GM23248 (cell line): ENCODE results near the gene DNAAF9. TPM values are rescaled to one million over a fixed set of nuclear protein-coding genes. Genes with fewer than 3 reads are reported as not detected.

Experiments
- DNase-seq: peaks from one replicate; pipeline ENCODE4 v3.0.0-alpha.2; 2015
- H2AFZ ChIP-seq: fragments of 200-600 bp; sonication (generic); 2 replicates; pipeline ENCODE4 v1.6.1; 2016; ENCODE audit warnings: antibody characterized with exemption
- H3F3A ChIP-seq: fragments of 200-600 bp; sonication (generic); 2 replicates; pipeline ENCODE4 v1.6.1; 2016; ENCODE audit warnings: mild to moderate bottlenecking, antibody characterized with exemption, mixed run types; ENCODE audit not compliant: insufficient read depth
- H3K27ac ChIP-seq: fragments of 200-600 bp; sonication (generic); 2 replicates; pipeline ENCODE4 v1.5.1; 2016; ENCODE audit warnings: mild to moderate bottlenecking
- H3K27me3 ChIP-seq: fragments of 200-600 bp; sonication (generic); replicated peaks from 2 replicates; pipeline ENCODE4 v1.6.1; 2016; ENCODE audit warnings: mild to moderate bottlenecking; ENCODE audit not compliant: insufficient read depth
- H3K36me3 ChIP-seq: fragments of 200-600 bp; sonication (generic); 2 replicates; pipeline ENCODE4 v1.6.1; 2016; ENCODE audit warnings: low read depth, mild to moderate bottlenecking
- H3K4me1 ChIP-seq: fragments of 200-600 bp; sonication (generic); 2 replicates; pipeline ENCODE4 v1.6.1; 2016; ENCODE audit warnings: mild to moderate bottlenecking; ENCODE audit not compliant: insufficient read depth
- H3K4me2 ChIP-seq: fragments of 200-600 bp; sonication (generic); one replicate; pipeline ENCODE4 v1.6.1; 2016; ENCODE audit warnings: mild to moderate bottlenecking; ENCODE audit not compliant: unreplicated experiment
- H3K4me3 ChIP-seq: fragments of 200-600 bp; sonication (generic); 2 replicates; pipeline ENCODE4 v1.5.1; 2016; ENCODE audit warnings: mild to moderate bottlenecking
- H3K79me2 ChIP-seq: fragments of 200-600 bp; sonication (generic); 2 replicates; pipeline ENCODE4 v1.6.1; 2016; ENCODE audit warnings: mild to moderate bottlenecking; ENCODE audit not compliant: insufficient read depth
- H3K9ac ChIP-seq: fragments of 200-600 bp; sonication (generic); 2 replicates; pipeline ENCODE4 v1.6.1; 2016; ENCODE audit warnings: mild to moderate bottlenecking
- H3K9me2 ChIP-seq: fragments of 200-600 bp; sonication (generic); 2 replicates; pipeline ENCODE4 v1.6.1; 2016; ENCODE audit warnings: mixed run types, mild to moderate bottlenecking, moderate library complexity; ENCODE audit not compliant: insufficient read depth
- H3K9me3 ChIP-seq: fragments of 200-600 bp; sonication (generic); one replicate; pipeline ENCODE4 v1.6.1; 2017; ENCODE audit warnings: low read depth
- H4K20me1 ChIP-seq: fragments of 200-600 bp; sonication (generic); 2 replicates; pipeline ENCODE4 v1.6.0; 2016; ENCODE audit not compliant: insufficient read depth
- EZH2 ChIP-seq: fragments of 200-600 bp; sonication (generic); IDR thresholded peaks from 2 replicates; pipeline ENCODE4 v1.6.1; 2018; ENCODE audit warnings: antibody characterized with exemption, mild to moderate bottlenecking; ENCODE audit not compliant: insufficient read depth, poor library complexity, severe bottlenecking
- EZH2phosphoT487 ChIP-seq: fragments of 200-600 bp; sonication (generic); IDR thresholded peaks from 2 replicates; pipeline ENCODE4 v1.6.1; 2018; ENCODE audit warnings: antibody characterized with exemption, moderate library complexity, mild to moderate bottlenecking, low read depth; ENCODE audit not compliant: insufficient read depth
- WGBS, 2 experiments: methylation state at CpG; one replicate each; pipeline ENCODE4 v1.1.6; 2015 to 2017; ENCODE audit warnings: low lambda C conversion rate in 2 of 2, low coverage in 1 of 2; ENCODE audit errors: missing lambda C conversion rate in 2 of 2; 5-methylcytosine and 5-hydroxymethylcytosine counted together
- in situ Hi-C: fragments of 300-500 bp; cut with MboI; formaldehyde crosslinking; loops from 2 replicates; pipeline ENCODE4 v1.15.0; 2020
- polyA plus RNA-seq: library from polyadenylated mRNA; unstranded; fragments of >200 nt; fragmentation: Nextera tagmentation; extraction: Ambion mirVana; gene quantifications from 2 replicates; pipeline ENCODE4 v1.2.1, GENCODE V29; 2016
- total RNA-seq: library from RNA; depleted of rRNA; stranded (reverse); fragments of >200 nt; shearing (Covaris generic); gene quantifications from 2 replicates; pipeline ENCODE4 v1.2.3, GENCODE V29; 2014

The DNAAF9 gene
- total and polyA plus RNA-seq, 2 experiments from 2014 or later: 4.6 to 12.4 TPM

DNA sequence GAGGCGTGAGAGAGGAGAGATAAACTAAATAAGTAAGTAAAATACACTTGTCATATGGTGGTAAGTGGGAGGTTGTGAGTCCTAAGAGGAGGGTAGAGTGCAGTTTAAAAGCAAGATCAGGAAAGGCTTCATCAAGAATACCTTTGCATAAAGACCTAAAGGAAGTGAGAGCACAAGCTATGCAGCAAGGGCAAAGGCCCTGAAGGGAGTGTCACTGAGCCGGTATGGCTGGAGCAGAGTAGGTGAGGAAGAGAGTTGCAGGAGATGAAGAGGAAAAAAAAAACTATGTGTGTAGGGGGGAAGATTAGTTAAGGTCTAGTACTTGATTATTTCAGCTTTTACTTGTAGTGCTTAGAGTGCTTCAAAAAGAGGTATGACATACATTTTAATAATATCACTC is 11.0 kb downstream of the DNAAF9 start:
- H3K27ac ChIP-seq: no peak overlapping the region
- H2AFZ ChIP-seq: no peak overlapping the region
- no peaks in the 10 kb centered on the region for H3K36me3 ChIP-seq
- H3K79me2 ChIP-seq: peaks cover 100% of the 10 kb centered on the region
- no peak overlapping the region for H3K4me3 ChIP-seq
- no peaks in the 10 kb centered on the region for H3K9me2 ChIP-seq
- H4K20me1 ChIP-seq: peaks cover 27% of the 10 kb centered on the region; the same call in 1 of the 2 replicates
- H3K4me2 ChIP-seq: no peak overlapping the region
- peaks cover 30% of the 10 kb centered on the region for H3F3A ChIP-seq
- TF ChIP-seq EZH2: no peak
- TF ChIP-seq EZH2phosphoT487: no peak
- DNase-seq: no peak
- peaks cover 23% of the 10 kb centered on the region; the same call in 1 of the 2 replicates for H3K4me1 ChIP-seq
- H3K27me3 ChIP-seq: no peaks in the 10 kb centered on the region
- no peaks in the 10 kb centered on the region for H3K9me3 ChIP-seq
- H3K9ac ChIP-seq: no peak overlapping the region
- in situ Hi-C loops: no loop called here
- WGBS, 2 experiments: 98 to 99% methylated on average over 2 of the region's 2 CpGs

DNA sequence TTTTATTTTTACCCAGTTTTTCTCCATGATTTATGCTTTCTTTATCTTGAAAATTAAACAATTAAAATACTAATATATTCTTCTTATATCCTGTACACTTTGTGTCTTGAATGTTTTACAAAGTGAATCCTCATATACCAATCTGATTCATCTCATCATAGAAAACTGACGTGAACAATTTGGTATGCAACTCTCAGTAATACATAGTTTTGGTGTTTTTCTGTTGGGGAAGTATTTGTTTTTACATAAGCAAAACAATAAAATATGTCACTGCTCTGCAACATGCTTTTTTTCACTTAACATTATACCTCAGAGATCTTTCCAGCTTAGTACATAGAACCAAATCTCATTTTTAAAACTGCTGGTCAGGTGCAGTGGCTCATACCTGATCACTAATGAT is 14.7 kb downstream of the DNAAF9 start:
- no peaks in the 10 kb centered on the region for H3K27me3 ChIP-seq
- H4K20me1 ChIP-seq: peaks cover 14% of the 10 kb centered on the region
- no peaks in the 10 kb centered on the region for H3K9me3 ChIP-seq
- H3K79me2 ChIP-seq: peaks cover 100% of the 10 kb centered on the region
- H3F3A ChIP-seq: peaks cover 3% of the 10 kb centered on the region; the same call in 1 of the 2 replicates
- no peak for TF ChIP-seq EZH2
- no peak for TF ChIP-seq EZH2phosphoT487
- H3K9ac ChIP-seq: no peak overlapping the region
- peak; percentile 48 for DNase-seq
- H3K36me3 ChIP-seq: no peaks in the 10 kb centered on the region
- no peak overlapping the region for H2AFZ ChIP-seq
- in situ Hi-C loops: no loop called here
- H3K4me1 ChIP-seq: 0 out of 2 replicates have a peak, but pooled peaks cover under 1% of the 10 kb centered on the region
- no peaks in the 10 kb centered on the region for H3K9me2 ChIP-seq
- no peak overlapping the region for H3K4me2 ChIP-seq
- no peak overlapping the region for H3K27ac ChIP-seq
- 11 to 15% methylated on average over 1 of the region's 1 CpG for WGBS, 2 experiments
- H3K4me3 ChIP-seq: no peak overlapping the region

DNA sequence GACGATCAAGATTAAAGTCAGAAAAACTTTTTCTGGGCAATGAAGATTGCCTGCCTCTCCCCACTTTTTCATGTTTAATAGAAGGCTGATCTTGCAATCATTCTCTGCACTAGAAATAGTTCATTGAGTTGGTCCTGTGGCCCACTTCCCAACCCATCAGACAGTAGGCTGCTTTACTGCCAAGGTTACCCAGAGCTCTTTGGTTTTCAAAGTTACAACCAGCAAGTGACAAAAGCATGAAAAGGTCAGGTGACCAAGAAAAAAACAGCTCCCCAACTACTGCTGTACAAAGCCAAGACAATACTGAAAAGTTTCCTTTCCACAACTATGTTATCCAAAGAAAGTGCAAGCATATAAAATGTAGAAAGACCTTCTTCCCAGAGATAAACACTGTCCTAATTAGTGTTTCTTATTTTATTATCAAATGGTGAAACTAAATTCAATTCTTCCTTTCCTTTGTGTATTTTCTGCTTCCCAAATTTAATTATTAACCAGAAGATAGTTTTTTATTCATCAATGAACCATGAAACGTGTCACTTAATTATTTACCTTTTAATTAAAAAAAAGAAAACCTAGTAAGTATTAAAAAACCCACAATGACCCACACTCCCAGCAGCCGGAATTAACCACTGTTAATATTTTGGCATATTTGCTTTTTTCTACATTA is 16.6 kb downstream of the DNAAF9 start:
- Histone ChIP-seq H3K9me3 (no peaks in the 10 kb centered on the region), H3F3A (no peaks in the 10 kb centered on the region), H3K4me1 (no peaks in the 10 kb centered on the region), H3K9me2 (no peaks in the 10 kb centered on the region), H3K79me2 (peaks cover 100% of the 10 kb centered on the region), H2AFZ (no peak overlapping the region), H3K4me3 (no peak overlapping the region), H3K9ac (no peak overlapping the region), H4K20me1 (peaks cover 21% of the 10 kb centered on the region), H3K36me3 (no peaks in the 10 kb centered on the region), H3K4me2 (no peak overlapping the region), H3K27ac (no peak overlapping the region), H3K27me3 (no peaks in the 10 kb centered on the region)
- DNase-seq: no peak
- TF ChIP-seq EZH2 (no peak), EZH2phosphoT487 (no peak)
- WGBS, 2 experiments: 63 to 79% methylated on average over 3 of the region's 3 CpGs
- in situ Hi-C loops: no loop called here

DNA sequence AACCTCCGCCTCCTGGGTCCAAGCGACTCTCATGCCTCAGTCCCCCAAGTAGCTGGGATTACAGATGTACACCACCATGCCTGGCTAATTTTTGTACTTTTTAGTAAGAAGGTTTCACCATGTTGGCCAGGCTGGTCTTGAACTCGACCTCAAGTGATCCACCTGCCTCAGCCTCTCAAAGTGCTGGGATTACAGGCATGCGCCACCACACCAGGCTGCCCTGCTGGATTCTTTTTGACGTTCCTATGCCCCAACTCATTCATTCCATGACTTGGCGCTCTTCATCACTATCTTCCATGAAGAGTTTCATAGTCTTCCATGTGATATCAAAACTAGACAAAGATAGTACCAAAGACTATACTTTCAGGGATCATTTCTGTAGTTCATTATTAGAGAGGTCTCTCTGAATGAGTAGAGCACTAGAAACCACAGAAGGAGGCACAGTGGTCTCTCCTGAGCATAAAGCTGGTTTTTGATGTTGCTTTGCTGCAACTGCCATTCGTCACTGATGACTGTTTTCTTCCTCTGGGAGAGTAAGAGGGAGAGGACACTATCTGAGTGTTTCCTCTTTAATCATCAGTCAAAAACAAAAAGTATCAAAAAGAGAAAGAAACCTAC is 23.5 kb downstream of the DNAAF9 start:
- in situ Hi-C loops: no loop called here
- peaks cover 29% of the 10 kb centered on the region; the same call in 1 of the 2 replicates for H4K20me1 ChIP-seq
- peaks cover 98% of the 10 kb centered on the region for H3K79me2 ChIP-seq
- TF ChIP-seq EZH2 (no peak), EZH2phosphoT487 (no peak)
- 88 to 92% methylated on average over 7 of the region's 7 CpGs for WGBS, 2 experiments
- H3K9me3 ChIP-seq: no peaks in the 10 kb centered on the region
- H3K27me3 ChIP-seq: no peaks in the 10 kb centered on the region
- no peak overlapping the region for H3K4me2 ChIP-seq
- H3K4me3 ChIP-seq: no peak overlapping the region
- H3K27ac ChIP-seq: no peak overlapping the region
- no peaks in the 10 kb centered on the region for H3K9me2 ChIP-seq
- no peak overlapping the region for H3K9ac ChIP-seq
- H3F3A ChIP-seq: 0 out of 2 replicates have a peak, but pooled peaks cover 5% of the 10 kb centered on the region
- H2AFZ ChIP-seq: no peak overlapping the region
- H3K36me3 ChIP-seq: peaks cover 10% of the 10 kb centered on the region; the same call in 1 of the 2 replicates
- no peaks in the 10 kb centered on the region for H3K4me1 ChIP-seq
- DNase-seq: no peak
